Vagina (tissue), 2 donors: ENCODE measurements around the gene MMP11. TPM values are rescaled to one million over a fixed set of nuclear protein-coding genes. Genes with fewer than 3 reads are reported as not detected.

ENCODE experiments used
- DNase-seq, 2 donors: peaks; one replicate each; pipeline ENCODE4 v3.0.0-alpha.2; 2017; ENCODE audit errors: extremely low spot score in 2 of 2
- H3K27ac ChIP-seq: fragments of 200-600 bp; sonication (generic); one replicate; pipeline ENCODE4 v1.5.1; 2019
- H3K27me3 ChIP-seq: fragments of 200-600 bp; sonication (generic); one replicate; pipeline ENCODE4 v1.5.1; 2019
- H3K36me3 ChIP-seq, 2 donors: fragments of 200-600 bp; sonication (generic); one replicate each; pipeline ENCODE4 v1.5.1; 2017 to 2019
- H3K4me1 ChIP-seq: fragments of 200-600 bp; sonication (generic); one replicate; pipeline ENCODE4 v1.5.1; 2019
- H3K4me3 ChIP-seq, 2 donors: fragments of 200-600 bp; sonication (generic); 1 replicate in 1 of 2; 2 replicates in 1 of 2; pipeline ENCODE4 v1.5.1; 2016 to 2019
- H3K9me3 ChIP-seq: fragments of 200-600 bp; sonication (generic); one replicate; pipeline ENCODE4 v1.5.1; 2019
- CTCF ChIP-seq, 3 experiments: fragments of 450-650 bp in 2 of 3; fragments of 200-600 bp in 1 of 3; sonication (generic) in 1 of 3; IDR thresholded peaks; one replicate each; pipeline ENCODE4 v1.5.1; 2017 to 2019; ENCODE audit warnings: antibody characterized with exemption in 3 of 3, mild to moderate bottlenecking in 2 of 3, moderate library complexity in 2 of 3
- POLR2A ChIP-seq, 2 donors: fragments of 450-650 bp; IDR thresholded peaks; one replicate each; pipeline ENCODE4 v1.6.1; 2017; ENCODE audit warnings: antibody characterized with exemption in 2 of 2, mild to moderate bottlenecking in 2 of 2, moderate library complexity in 2 of 2
- POLR2AphosphoS5 ChIP-seq, 2 donors: sonication (generic); formaldehyde crosslinking; IDR thresholded peaks; one replicate each; pipeline ENCODE4 v1.9.0; 2017; ENCODE audit warnings: antibody characterized with exemption in 2 of 2, mild to moderate bottlenecking in 2 of 2, low read depth in 1 of 2; ENCODE audit not compliant: insufficient read depth in 1 of 2
- intact Hi-C: fragments of 100-400 bp; cut with DNase I; formaldehyde crosslinking; loops from one replicate; pipeline ENCODE4 v1.15.1; 2023
- total RNA-seq: library from RNA; depleted of rRNA; stranded (reverse); fragments of >200 nt; gene quantifications from one replicate; pipeline ENCODE4 v1.2.3, GENCODE V29; 2016

The MMP11 gene
- total RNA-seq, 1 donor from 2014 or later: 6.4 TPM

GRCh38 chr22:23820748-23821211, 48.1 kb downstream of the MMP11 start:
- TF ChIP-seq CTCF (IDR thresholded peaks at IDR 0.05) (no peak), POLR2AphosphoS5 (IDR thresholded peaks at IDR 0.05; ENCODE audit: insufficient read depth in 1 of 2, low read depth in 1 of 2) (no peak), POLR2A (IDR thresholded peaks at IDR 0.05) (no peak)
- Histone ChIP-seq H3K4me3 (no peak overlapping the region), H3K9me3 (no peaks in the 10 kb centered on the region), H3K4me1 (peaks cover 8% of the 10 kb centered on the region), H3K27ac (no peak overlapping the region), H3K27me3 (no peaks in the 10 kb centered on the region), H3K36me3 (peaks cover 0 to 86% of the 10 kb centered on the region in 2 donors)
- no peak for DNase-seq
- intact Hi-C loops: no loop called here

- H3K27ac ChIP-seq: no peak overlapping the region
- H3K9me3 ChIP-seq: no peaks in the 10 kb centered on the region
- TF ChIP-seq POLR2A (IDR thresholded peaks at IDR 0.05) (no peak), POLR2AphosphoS5 (IDR thresholded peaks at IDR 0.05; ENCODE audit: insufficient read depth in 1 of 2, low read depth in 1 of 2) (no peak), CTCF (IDR thresholded peaks at IDR 0.05) (no peak)
- peaks cover 0 to 86% of the 10 kb centered on the region in 2 donors for H3K36me3 ChIP-seq
- H3K4me3 ChIP-seq: no peak overlapping the region
- intact Hi-C loops: no loop called here
- H3K4me1 ChIP-seq: peaks cover 8% of the 10 kb centered on the region
- DNase-seq: no peak
- H3K27me3 ChIP-seq: no peaks in the 10 kb centered on the region
These were observed 49.5 kb downstream of the MMP11 start for GRCh38 chr22:23822101-23822671.

GRCh38 chr22:23823331-23823791, 50.7 kb downstream of the MMP11 start:
- Histone ChIP-seq H3K27ac (no peak overlapping the region), H3K4me1 (peaks cover 8% of the 10 kb centered on the region), H3K9me3 (no peaks in the 10 kb centered on the region), H3K36me3 (peaks cover 0 to 83% of the 10 kb centered on the region in 2 donors), H3K4me3 (no peak overlapping the region), H3K27me3 (no peaks in the 10 kb centered on the region)
- intact Hi-C loops: no loop called here
- no peak for TF ChIP-seq POLR2A (IDR thresholded peaks at IDR 0.05)
- TF ChIP-seq POLR2AphosphoS5 (IDR thresholded peaks at IDR 0.05; ENCODE audit: insufficient read depth in 1 of 2, low read depth in 1 of 2): no peak
- no peak for TF ChIP-seq CTCF (IDR thresholded peaks at IDR 0.05)
- no peak for DNase-seq

GRCh38 chr22:23824476-23825245, 52.0 kb downstream of the MMP11 start:
- DNase-seq: no peak
- Histone ChIP-seq H3K9me3 (no peaks in the 10 kb centered on the region), H3K4me3 (no peak overlapping the region), H3K27ac (no peak overlapping the region), H3K27me3 (no peaks in the 10 kb centered on the region), H3K36me3 (peaks cover 0 to 79% of the 10 kb centered on the region in 2 donors), H3K4me1 (peaks cover 17% of the 10 kb centered on the region)
- intact Hi-C loops: no loop called here
- TF ChIP-seq CTCF (IDR thresholded peaks at IDR 0.05) (no peak), POLR2AphosphoS5 (IDR thresholded peaks at IDR 0.05; ENCODE audit: insufficient read depth in 1 of 2, low read depth in 1 of 2) (no peak)
